ENCODE data around the gene GLT1D1.

Gene GLT1D1

GRCh38 chr12:128827724-128828123 lies 25.6 kb upstream of the GLT1D1 start:
- Histone ChIP-seq H3K36me3 (ENCODE audit: insufficient read depth, low read length) (peaks cover 6% of the 10 kb centered on the region; the same call in 1 of the 2 replicates), H4K20me1 (ENCODE audit: insufficient read depth, low read length) (no peaks in the 10 kb centered on the region), H2AFZ (ENCODE audit: low read depth, low read length) (no peak overlapping the region), H3K79me2 (ENCODE audit: insufficient read depth, low read length) (peaks cover 9% of the 10 kb centered on the region), H3K4me2 (ENCODE audit: insufficient read depth, low read length) (no peak overlapping the region), H3K27ac (ENCODE audit: low read length) (no peak overlapping the region), H3K9me3 (ENCODE audit: insufficient read depth, low read length, severe bottlenecking) (no peaks in the 10 kb centered on the region), H3K27me3 (ENCODE audit: insufficient read depth, low read length, poor library complexity) (no peaks in the 10 kb centered on the region), H3K4me1 (ENCODE audit: insufficient read depth, low read length) (peaks cover 14% of the 10 kb centered on the region), H3K9ac (ENCODE audit: low read depth, low read length) (no peak overlapping the region), H3K4me3 (ENCODE audit: low read depth in 1 of 2, low read length in 2 of 2) (no peak overlapping the region)
- ATAC-seq (ENCODE audit: insufficient read depth, low read depth), result no peak
- TF ChIP-seq, protein P1, sequence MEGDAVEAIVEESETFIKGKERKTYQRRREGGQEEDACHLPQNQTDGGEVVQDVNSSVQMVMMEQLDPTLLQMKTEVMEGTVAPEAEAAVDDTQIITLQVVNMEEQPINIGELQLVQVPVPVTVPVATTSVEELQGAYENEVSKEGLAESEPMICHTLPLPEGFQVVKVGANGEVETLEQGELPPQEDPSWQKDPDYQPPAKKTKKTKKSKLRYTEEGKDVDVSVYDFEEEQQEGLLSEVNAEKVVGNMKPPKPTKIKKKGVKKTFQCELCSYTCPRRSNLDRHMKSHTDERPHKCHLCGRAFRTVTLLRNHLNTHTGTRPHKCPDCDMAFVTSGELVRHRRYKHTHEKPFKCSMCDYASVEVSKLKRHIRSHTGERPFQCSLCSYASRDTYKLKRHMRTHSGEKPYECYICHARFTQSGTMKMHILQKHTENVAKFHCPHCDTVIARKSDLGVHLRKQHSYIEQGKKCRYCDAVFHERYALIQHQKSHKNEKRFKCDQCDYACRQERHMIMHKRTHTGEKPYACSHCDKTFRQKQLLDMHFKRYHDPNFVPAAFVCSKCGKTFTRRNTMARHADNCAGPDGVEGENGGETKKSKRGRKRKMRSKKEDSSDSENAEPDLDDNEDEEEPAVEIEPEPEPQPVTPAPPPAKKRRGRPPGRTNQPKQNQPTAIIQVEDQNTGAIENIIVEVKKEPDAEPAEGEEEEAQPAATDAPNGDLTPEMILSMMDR (IDR thresholded peaks at IDR 0.05; ENCODE audit: borderline replicate concordance, extremely low read depth, low read length, poor library complexity, severe bottlenecking), result no peak
- no peak for TF ChIP-seq EZH2 (IDR thresholded peaks at IDR 0.05; ENCODE audit: borderline replicate concordance, low read depth, low read length, severe bottlenecking)
- no peak for DNase-seq

DNA sequence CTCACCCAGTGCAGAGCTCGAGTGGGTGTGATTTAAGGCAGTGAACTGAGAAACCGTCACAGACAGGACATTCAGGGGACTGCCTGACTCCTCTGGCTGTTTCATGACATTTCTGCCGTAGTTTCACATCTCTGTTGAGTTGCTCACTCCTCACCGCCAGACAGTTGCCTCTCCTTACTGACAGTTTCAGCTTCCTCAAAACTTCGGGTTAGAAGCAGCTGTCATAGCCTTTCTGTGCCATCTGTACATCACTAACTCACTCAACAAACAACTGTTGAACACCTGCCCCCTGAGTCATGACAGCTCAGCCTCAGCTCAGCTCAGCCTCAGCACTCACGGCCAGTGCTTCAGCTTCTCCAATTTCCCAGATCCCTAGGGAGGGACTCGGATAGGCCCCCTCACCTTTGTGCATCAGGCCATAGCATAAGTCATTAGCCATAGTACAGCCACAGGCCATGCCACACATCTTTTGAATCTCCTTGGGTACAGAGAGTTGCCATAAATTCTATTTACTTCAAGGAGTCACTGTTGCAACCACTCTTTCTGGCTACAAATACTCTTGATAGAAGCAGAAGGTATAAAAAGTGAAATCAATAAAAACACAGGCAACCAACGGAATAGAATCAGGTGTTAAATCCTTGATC lies 23.3 kb upstream of the GLT1D1 start:
- Histone ChIP-seq H3K9ac (ENCODE audit: low read depth, low read length) (no peak overlapping the region), H3K4me1 (ENCODE audit: insufficient read depth, low read length) (no peaks in the 10 kb centered on the region)

GRCh38 chr12:128830505-128830893 lies 22.8 kb upstream of the GLT1D1 start:
- no peaks in the 10 kb centered on the region for H3K79me2 ChIP-seq (ENCODE audit: insufficient read depth, low read length)
- H3K27me3 ChIP-seq (ENCODE audit: insufficient read depth, low read length, poor library complexity), result no peaks in the 10 kb centered on the region
- DNase-seq, result no peak
- no peak for TF ChIP-seq EZH2 (IDR thresholded peaks at IDR 0.05; ENCODE audit: borderline replicate concordance, low read depth, low read length, severe bottlenecking)
- TF ChIP-seq, protein P1 (IDR thresholded peaks at IDR 0.05; ENCODE audit: borderline replicate concordance, extremely low read depth, low read length, poor library complexity, severe bottlenecking), result no peak
- no peak overlapping the region for H2AFZ ChIP-seq (ENCODE audit: low read depth, low read length)
- no peaks in the 10 kb centered on the region for H3K9me3 ChIP-seq (ENCODE audit: insufficient read depth, low read length, severe bottlenecking)
- H3K4me1 ChIP-seq (ENCODE audit: insufficient read depth, low read length), result no peaks in the 10 kb centered on the region
- H3K4me2 ChIP-seq (ENCODE audit: insufficient read depth, low read length), result no peak overlapping the region
- no peaks in the 10 kb centered on the region for H3K36me3 ChIP-seq (ENCODE audit: insufficient read depth, low read length)
- no peak for ATAC-seq (ENCODE audit: insufficient read depth, low read depth)
- no peak overlapping the region for H3K9ac ChIP-seq (ENCODE audit: low read depth, low read length)
- H4K20me1 ChIP-seq (ENCODE audit: insufficient read depth, low read length), result no peaks in the 10 kb centered on the region
- H3K4me3 ChIP-seq (ENCODE audit: low read depth in 1 of 2, low read length in 2 of 2), result no peak overlapping the region
- no peak overlapping the region for H3K27ac ChIP-seq (ENCODE audit: low read length)

More for the DNA sequence above, 23.3 kb upstream of the GLT1D1 start:
- TF ChIP-seq, protein P1 (IDR thresholded peaks at IDR 0.05; ENCODE audit: borderline replicate concordance, extremely low read depth, low read length, poor library complexity, severe bottlenecking), result no peak
- no peak for TF ChIP-seq EZH2 (IDR thresholded peaks at IDR 0.05; ENCODE audit: borderline replicate concordance, low read depth, low read length, severe bottlenecking)
- Histone ChIP-seq H3K4me3 (ENCODE audit: low read depth in 1 of 2, low read length in 2 of 2) (no peak overlapping the region), H3K79me2 (ENCODE audit: insufficient read depth, low read length) (no peaks in the 10 kb centered on the region), H2AFZ (ENCODE audit: low read depth, low read length) (no peak overlapping the region), H3K4me2 (ENCODE audit: insufficient read depth, low read length) (no peak overlapping the region), H3K9me3 (ENCODE audit: insufficient read depth, low read length, severe bottlenecking) (no peaks in the 10 kb centered on the region), H3K27me3 (ENCODE audit: insufficient read depth, low read length, poor library complexity) (no peaks in the 10 kb centered on the region), H3K27ac (ENCODE audit: low read length) (no peak overlapping the region), H4K20me1 (ENCODE audit: insufficient read depth, low read length) (no peaks in the 10 kb centered on the region), H3K36me3 (ENCODE audit: insufficient read depth, low read length) (no peaks in the 10 kb centered on the region)
- no peak for ATAC-seq (ENCODE audit: insufficient read depth, low read depth)
- no peak for DNase-seq

Measured in DND-41 (cell line).